Neural cell (in vitro differentiated cells): Measurements from ENCODE around the gene BRAF.

Experiments
- EZH2 ChIP-seq: fragments of 200-600, 300-800 bp; shearing (Covaris generic), sonication (generic); IDR thresholded peaks from 2 replicates; pipeline ENCODE4 v1.6.1; 2014; ENCODE audit warnings: antibody characterized with exemption, low read length, borderline replicate concordance, mild to moderate bottlenecking; ENCODE audit not compliant: insufficient read depth, poor library complexity, severe bottlenecking
- POLR2AphosphoS5 ChIP-seq: IDR thresholded peaks from 2 replicates; pipeline ENCODE4 v1.6.1; 2012
- RAD21 ChIP-seq: fragments of 450-650 bp; conservative IDR thresholded peaks from 2 replicates; pipeline ENCODE4 v1.6.1; 2014; ENCODE audit warnings: antibody characterized with exemption, mild to moderate bottlenecking, moderate library complexity
- REST ChIP-seq: IDR thresholded peaks from 2 replicates; pipeline ENCODE4 v1.6.1; 2012; ENCODE audit warnings: borderline replicate concordance
- TAF1 ChIP-seq: IDR thresholded peaks from 2 replicates; pipeline ENCODE4 v1.6.1; 2012; ENCODE audit warnings: low read depth
- TF ChIP-seq, protein P1 (sequence below): fragments of 450-650 bp; IDR thresholded peaks from 2 replicates; pipeline ENCODE4 v1.5.1; 2014; ENCODE audit warnings: antibody characterized with exemption, mild to moderate bottlenecking, moderate library complexity; ENCODE audit not compliant: poor library complexity, severe bottlenecking

- TF ChIP-seq, protein P1, sequence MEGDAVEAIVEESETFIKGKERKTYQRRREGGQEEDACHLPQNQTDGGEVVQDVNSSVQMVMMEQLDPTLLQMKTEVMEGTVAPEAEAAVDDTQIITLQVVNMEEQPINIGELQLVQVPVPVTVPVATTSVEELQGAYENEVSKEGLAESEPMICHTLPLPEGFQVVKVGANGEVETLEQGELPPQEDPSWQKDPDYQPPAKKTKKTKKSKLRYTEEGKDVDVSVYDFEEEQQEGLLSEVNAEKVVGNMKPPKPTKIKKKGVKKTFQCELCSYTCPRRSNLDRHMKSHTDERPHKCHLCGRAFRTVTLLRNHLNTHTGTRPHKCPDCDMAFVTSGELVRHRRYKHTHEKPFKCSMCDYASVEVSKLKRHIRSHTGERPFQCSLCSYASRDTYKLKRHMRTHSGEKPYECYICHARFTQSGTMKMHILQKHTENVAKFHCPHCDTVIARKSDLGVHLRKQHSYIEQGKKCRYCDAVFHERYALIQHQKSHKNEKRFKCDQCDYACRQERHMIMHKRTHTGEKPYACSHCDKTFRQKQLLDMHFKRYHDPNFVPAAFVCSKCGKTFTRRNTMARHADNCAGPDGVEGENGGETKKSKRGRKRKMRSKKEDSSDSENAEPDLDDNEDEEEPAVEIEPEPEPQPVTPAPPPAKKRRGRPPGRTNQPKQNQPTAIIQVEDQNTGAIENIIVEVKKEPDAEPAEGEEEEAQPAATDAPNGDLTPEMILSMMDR: no peak
- TF ChIP-seq TAF1: no peak
- no peak for TF ChIP-seq REST
- TF ChIP-seq RAD21: no peak
- TF ChIP-seq POLR2AphosphoS5: no peak
- no peak for TF ChIP-seq EZH2
Observed at GRCh38 chr7:140767418-140767817, 157.3 kb downstream of the BRAF start.
